GM19452 (cell line): Measurements from ENCODE around the gene USH2A.

Experiments
- ATAC-seq: cut with Tn5 transposase; IDR thresholded peaks from one replicate; pipeline ENCODE4 v1.9.1; 2021; ENCODE audit not compliant: unreplicated experiment

USH2A gene

DNA sequence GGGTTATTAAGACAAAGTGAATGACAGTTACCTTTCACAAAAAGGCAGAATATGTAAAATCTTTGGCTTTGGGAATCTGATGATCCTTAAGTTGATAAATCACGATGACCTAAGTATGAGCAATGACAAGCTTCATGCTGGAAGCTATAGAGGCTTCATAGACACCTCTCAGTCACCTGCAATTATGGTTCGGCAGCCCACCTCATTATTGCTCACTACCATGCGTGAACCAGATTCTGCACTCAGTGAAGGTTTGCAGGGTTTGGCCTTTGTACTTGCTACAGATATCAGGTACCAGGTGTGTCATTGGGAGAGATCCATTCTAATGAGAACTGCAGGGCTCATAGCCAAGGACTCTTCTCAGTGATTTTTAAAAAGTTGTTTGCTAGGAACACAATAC lies 692.6 kb downstream of the USH2A start:
- ATAC-seq: no peak

DNA sequence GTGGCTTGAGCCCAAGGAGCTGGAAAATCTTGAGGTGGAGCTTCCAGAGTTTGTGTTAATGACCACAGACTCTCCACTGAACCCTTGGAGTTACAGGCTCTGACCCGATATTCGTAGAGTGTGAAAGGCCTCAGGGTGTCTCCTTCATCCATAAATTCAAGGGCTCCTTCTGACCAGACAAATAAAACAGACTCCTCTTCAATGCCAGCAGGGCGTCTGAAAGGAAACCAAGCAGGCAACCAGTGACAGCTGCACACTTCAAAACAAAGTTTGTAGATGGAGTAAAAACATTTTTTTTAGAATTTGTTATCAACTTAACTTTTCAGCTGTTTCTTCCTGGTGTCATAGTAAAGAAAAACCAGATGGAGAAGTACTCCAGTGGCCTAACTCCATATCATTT lies 695.1 kb downstream of the USH2A start:
- no peak for ATAC-seq

DNA sequence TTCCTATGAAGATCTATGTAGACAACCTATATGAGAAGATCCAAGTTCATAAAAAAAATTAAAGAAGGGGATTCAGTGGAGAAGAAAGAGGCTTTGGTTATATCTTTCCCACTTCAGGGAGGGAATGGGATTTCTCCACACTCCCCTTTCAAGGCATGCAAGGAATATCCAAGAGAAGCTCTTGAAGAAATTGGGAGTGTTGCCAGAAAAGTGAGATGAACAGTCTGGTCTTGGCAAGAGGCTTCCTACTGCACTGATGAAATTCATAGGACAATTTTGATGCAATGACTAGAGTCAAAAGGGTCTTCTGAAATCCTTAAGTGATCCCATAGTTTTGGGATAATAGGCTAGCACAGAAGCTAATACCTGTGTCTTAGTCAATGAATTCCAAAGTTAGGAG lies 703.1 kb downstream of the USH2A start:
- ATAC-seq: no peak

GRCh38 chr1:215719552-215719951 lies 703.7 kb downstream of the USH2A start:
- no peak for ATAC-seq

- no peak for ATAC-seq
Observed at GRCh38 chr1:215718575-215719287, 704.5 kb downstream of the USH2A start.

DNA sequence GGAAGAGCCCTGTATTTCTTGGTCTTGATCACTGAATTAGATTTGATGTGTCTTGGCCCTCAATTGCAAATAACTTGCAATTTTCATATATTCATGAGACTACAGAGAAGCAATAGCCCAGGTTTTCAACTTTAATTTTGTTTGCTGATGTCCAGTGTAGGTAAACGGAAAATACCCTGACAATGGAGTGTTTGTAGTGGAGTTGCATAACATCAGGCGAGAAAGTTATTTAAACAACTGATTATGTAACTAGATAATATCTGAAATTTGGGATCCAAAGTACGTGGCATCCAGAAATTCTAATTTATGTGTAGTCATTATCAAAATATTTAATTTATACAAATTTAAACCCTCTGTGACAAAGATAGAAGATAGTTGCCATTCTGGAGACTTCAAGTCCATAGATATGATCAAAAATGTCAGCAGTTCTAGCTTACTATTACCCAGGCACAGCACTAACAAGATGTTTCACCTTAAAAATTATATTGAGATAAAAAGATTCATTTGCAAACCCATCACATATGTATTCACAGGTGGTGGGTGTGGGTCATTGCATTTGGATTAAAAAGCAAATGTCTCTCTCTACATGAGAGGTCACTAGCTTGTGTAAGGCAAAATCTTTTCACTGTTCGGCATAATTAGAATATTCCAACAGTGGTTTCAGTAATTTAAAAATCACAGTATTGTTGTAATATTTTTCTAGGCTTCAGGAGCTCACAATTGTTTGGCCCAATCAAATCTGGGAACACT lies 705.4 kb downstream of the USH2A start:
- no peak for ATAC-seq

GRCh38 chr1:215710899-215711225 lies 712.4 kb downstream of the USH2A start:
- no peak for ATAC-seq

- peak; percentile 69 for ATAC-seq
Observed at GRCh38 chr1:215710036-215710898, 713.0 kb downstream of the USH2A start.

- no peak for ATAC-seq
Observed at GRCh38 chr1:215704089-215704860, 719.0 kb downstream of the USH2A start.

GRCh38 chr1:215682232-215682631 lies 741.0 kb downstream of the USH2A start:
- no peak for ATAC-seq

GRCh38 chr1:215681041-215681440 lies 742.2 kb downstream of the USH2A start:
- no peak for ATAC-seq

DNA sequence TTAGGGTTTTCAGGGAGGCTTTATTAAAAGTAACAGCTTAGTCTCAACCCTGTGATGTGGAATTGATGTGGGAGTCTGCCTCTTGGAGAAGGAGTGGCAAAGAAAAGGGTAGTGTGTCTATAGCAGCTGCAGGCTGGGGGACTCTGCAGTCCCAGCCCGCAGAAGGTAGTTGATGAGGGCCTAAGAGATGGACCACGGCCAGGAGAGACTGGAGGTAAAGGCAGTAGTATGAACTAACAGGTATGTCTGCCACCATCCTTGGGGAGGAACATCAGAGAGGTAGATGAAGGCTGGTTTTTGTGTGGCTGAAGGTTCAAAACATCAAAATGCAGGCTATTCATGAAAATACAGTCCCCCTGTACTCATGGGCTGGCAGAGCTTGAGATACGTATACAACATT lies 744.0 kb downstream of the USH2A start:
- ATAC-seq: no peak

DNA sequence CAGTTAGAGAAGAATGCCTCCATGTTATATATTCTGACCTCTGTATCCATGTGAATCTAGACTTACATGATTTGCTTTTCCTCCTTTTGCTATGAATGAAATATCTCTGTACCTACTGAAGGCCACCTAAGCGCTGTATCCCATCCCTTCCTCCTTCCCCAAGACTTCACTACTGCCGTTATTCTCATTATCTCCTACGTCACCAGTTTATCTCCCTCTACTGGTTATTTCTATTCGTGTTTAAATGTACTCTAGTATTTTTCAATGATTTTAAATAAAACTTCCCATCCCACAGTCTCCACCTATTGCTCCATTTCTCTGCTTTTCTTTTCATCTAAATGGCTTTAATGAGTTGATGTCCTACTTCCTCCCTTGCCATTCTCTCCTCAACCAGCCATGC lies 746.1 kb downstream of the USH2A start:
- no peak for ATAC-seq

GRCh38 chr1:215673943-215674342 lies 749.3 kb downstream of the USH2A start:
- ATAC-seq: no peak

GRCh38 chr1:215672482-215672881 lies 750.8 kb downstream of the USH2A start:
- no peak for ATAC-seq

DNA sequence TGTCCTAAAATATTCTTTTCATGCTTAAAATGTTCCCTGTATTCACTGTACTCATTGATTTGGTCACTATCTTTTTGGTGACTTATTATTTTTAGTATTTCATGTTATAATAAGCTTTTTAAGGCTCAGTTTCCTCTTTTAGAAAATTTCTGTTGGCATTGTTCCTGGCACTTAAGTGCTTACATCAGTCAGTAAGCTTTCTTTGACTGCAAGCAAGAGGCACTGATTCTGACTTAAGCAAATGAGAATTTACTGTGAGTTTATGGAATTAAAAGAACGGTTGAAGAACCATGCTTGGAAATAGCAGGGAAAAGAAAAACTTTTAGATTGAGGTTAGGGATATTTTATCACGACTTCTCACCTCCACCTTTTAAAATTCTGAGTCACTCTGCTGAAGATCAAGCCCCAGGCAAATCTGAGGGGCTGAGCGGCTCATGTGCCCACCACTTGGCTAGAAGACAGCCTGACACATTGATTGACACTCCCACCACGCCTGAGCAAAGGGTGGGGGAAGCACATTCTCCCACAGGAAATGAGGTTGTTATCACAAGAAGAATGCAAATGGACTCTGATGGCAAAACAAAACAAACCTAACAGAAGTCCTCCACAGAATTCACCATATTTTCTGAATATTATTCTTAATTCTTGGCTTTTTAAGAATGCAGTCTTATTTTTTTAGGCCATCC lies 753.3 kb downstream of the USH2A start:
- ATAC-seq: no peak

GRCh38 chr1:215667761-215668160 lies 755.5 kb downstream of the USH2A start:
- no peak for ATAC-seq

DNA sequence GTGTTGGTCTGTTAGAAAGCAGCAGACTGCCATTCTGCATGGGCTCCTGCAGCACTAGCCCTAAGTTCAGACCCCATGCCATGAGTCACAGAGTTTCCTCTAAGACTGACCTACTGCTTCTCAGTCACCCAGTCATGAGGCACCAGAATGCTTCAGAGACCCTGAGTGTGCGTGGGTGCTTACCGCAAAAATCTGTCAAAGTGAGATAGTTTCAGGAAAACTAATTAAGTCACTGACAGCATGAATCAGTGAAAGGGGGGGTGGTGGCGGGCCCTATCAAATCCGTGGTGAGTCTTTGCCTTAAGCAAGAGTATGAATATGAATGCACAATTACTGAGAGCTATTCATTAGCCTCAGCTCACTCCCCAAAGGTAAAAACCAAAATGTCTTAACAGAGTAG lies 758.0 kb downstream of the USH2A start:
- no peak for ATAC-seq

GRCh38 chr1:215661033-215661432 lies 762.2 kb downstream of the USH2A start:
- ATAC-seq: no peak

- no peak for ATAC-seq
Observed at GRCh38 chr1:215660259-215660658, 763.0 kb downstream of the USH2A start.
